Karpas-422 (cell line): ENCODE data around the gene CCSER2. TPM values are rescaled to one million over a fixed set of nuclear protein-coding genes. Genes with fewer than 3 reads are reported as not detected.

Experiments
- DNase-seq: peaks from one replicate; pipeline ENCODE4 v3.0.0-alpha.2; 2015
- H2AFZ ChIP-seq: fragments of 200-600 bp; sonication (generic); 2 replicates; pipeline ENCODE4 v1.6.1; 2014; ENCODE audit warnings: antibody characterized with exemption, low read length, mixed read lengths
- H3K27ac ChIP-seq: fragments of 200-600 bp; sonication (generic); 2 replicates; pipeline ENCODE4 v1.5.1; 2014; ENCODE audit warnings: mild to moderate bottlenecking, low read length, moderate library complexity
- H3K27me3 ChIP-seq: fragments of 200-600 bp; sonication (generic); 2 replicates; pipeline ENCODE4 v1.6.1; 2014; ENCODE audit warnings: low read length, mixed read lengths
- H3K36me3 ChIP-seq: fragments of 200-600 bp; sonication (generic); 2 replicates; pipeline ENCODE4 v1.6.1; 2014; ENCODE audit warnings: low read length, mixed read lengths; ENCODE audit not compliant: insufficient read depth
- H3K4me1 ChIP-seq: fragments of 200-600 bp; sonication (generic); 2 replicates; pipeline ENCODE4 v1.6.1; 2014; ENCODE audit warnings: mild to moderate bottlenecking, low read length, mixed read lengths
- H3K4me2 ChIP-seq: fragments of 200-600 bp; sonication (generic); 2 replicates; pipeline ENCODE4 v1.6.1; 2014; ENCODE audit warnings: low read length, low read depth, mild to moderate bottlenecking; ENCODE audit not compliant: poor library complexity, severe bottlenecking
- H3K4me3 ChIP-seq: fragments of 200-600 bp; sonication (generic); 2 replicates; pipeline ENCODE4 v1.5.1; 2014; ENCODE audit warnings: mild to moderate bottlenecking, antibody characterized with exemption, low read length, mixed read lengths
- H3K79me2 ChIP-seq: fragments of 200-600 bp; sonication (generic); 2 replicates; pipeline ENCODE4 v1.6.1; 2014; ENCODE audit warnings: mild to moderate bottlenecking, low read length, mixed read lengths
- H3K9ac ChIP-seq: fragments of 200-600 bp; sonication (generic); 2 replicates; pipeline ENCODE4 v1.6.0; 2014; ENCODE audit warnings: low read length
- H3K9me2 ChIP-seq: fragments of 200-600 bp; sonication (generic), shearing (Covaris generic); replicated peaks from 2 replicates; pipeline ENCODE4 v1.6.0; 2014; ENCODE audit warnings: mild to moderate bottlenecking, low read length, moderate library complexity; ENCODE audit not compliant: insufficient read depth
- H3K9me3 ChIP-seq: fragments of 300-700, 200-600 bp; sonication (generic); 2 replicates; pipeline ENCODE4 v1.6.1; 2014; ENCODE audit warnings: low read length, mixed read lengths
- H4K20me1 ChIP-seq: fragments of 200-600 bp; sonication (generic); 2 replicates; pipeline ENCODE4 v1.6.1; 2014; ENCODE audit warnings: mild to moderate bottlenecking, antibody characterized with exemption, low read length, low read depth; ENCODE audit not compliant: insufficient read depth
- total RNA-seq: library from RNA; depleted of rRNA; stranded (reverse); fragments of >200 nt; shearing (Covaris generic); gene quantifications from 2 replicates; pipeline ENCODE4 v1.2.3, GENCODE V29; 2014; ENCODE audit warnings: low replicate concordance

The CCSER2 gene
- total RNA-seq, 1 experiment from 2014 or later = 12.4 TPM

GRCh38 chr10:84370283-84370682 lies 41.9 kb downstream of the CCSER2 start:
- Histone ChIP-seq H3K4me1 (no peaks in the 10 kb centered on the region), H3K4me2 (no peak overlapping the region), H3K9me3 (no peaks in the 10 kb centered on the region), H2AFZ (no peak overlapping the region), H3K27ac (no peak overlapping the region), H4K20me1 (no peaks in the 10 kb centered on the region), H3K79me2 (no peaks in the 10 kb centered on the region), H3K27me3 (no peaks in the 10 kb centered on the region), H3K9ac (no peak overlapping the region), H3K9me2 (no peaks in the 10 kb centered on the region), H3K4me3 (no peak overlapping the region), H3K36me3 (no peaks in the 10 kb centered on the region)
- DNase-seq = no peak

GRCh38 chr10:84371944-84372343 lies 43.6 kb downstream of the CCSER2 start:
- Histone ChIP-seq H3K79me2 (no peaks in the 10 kb centered on the region), H3K36me3 (no peaks in the 10 kb centered on the region), H2AFZ (no peak overlapping the region), H3K27me3 (no peaks in the 10 kb centered on the region), H3K27ac (no peak overlapping the region), H4K20me1 (no peaks in the 10 kb centered on the region), H3K9ac (no peak overlapping the region), H3K9me2 (no peaks in the 10 kb centered on the region), H3K9me3 (no peaks in the 10 kb centered on the region), H3K4me1 (no peaks in the 10 kb centered on the region), H3K4me3 (no peak overlapping the region), H3K4me2 (no peak overlapping the region)
- no peak for DNase-seq

GRCh38 chr10:84373000-84373399 lies 44.6 kb downstream of the CCSER2 start:
- no peak overlapping the region for H3K9ac ChIP-seq
- no peaks in the 10 kb centered on the region for H3K36me3 ChIP-seq
- no peak for DNase-seq
- H3K4me2 ChIP-seq = no peak overlapping the region
- no peak overlapping the region for H3K4me3 ChIP-seq
- no peaks in the 10 kb centered on the region for H3K79me2 ChIP-seq
- no peak overlapping the region for H3K27ac ChIP-seq
- H3K4me1 ChIP-seq = no peaks in the 10 kb centered on the region
- no peaks in the 10 kb centered on the region for H3K9me2 ChIP-seq
- no peaks in the 10 kb centered on the region for H3K27me3 ChIP-seq
- no peaks in the 10 kb centered on the region for H4K20me1 ChIP-seq
- no peak overlapping the region for H2AFZ ChIP-seq
- H3K9me3 ChIP-seq = no peaks in the 10 kb centered on the region

- no peaks in the 10 kb centered on the region for H3K4me1 ChIP-seq
- H3K4me3 ChIP-seq = no peak overlapping the region
- H3K9me3 ChIP-seq = no peaks in the 10 kb centered on the region
- H3K27ac ChIP-seq = no peak overlapping the region
- no peaks in the 10 kb centered on the region for H3K9me2 ChIP-seq
- H2AFZ ChIP-seq = no peak overlapping the region
- DNase-seq = no peak
- H3K4me2 ChIP-seq = no peak overlapping the region
- H3K79me2 ChIP-seq = no peaks in the 10 kb centered on the region
- no peaks in the 10 kb centered on the region for H3K27me3 ChIP-seq
- no peaks in the 10 kb centered on the region for H3K36me3 ChIP-seq
- H4K20me1 ChIP-seq = no peaks in the 10 kb centered on the region
- H3K9ac ChIP-seq = no peak overlapping the region
Observed at GRCh38 chr10:84374455-84374854, 46.1 kb downstream of the CCSER2 start.

GRCh38 chr10:84375011-84375410 lies 46.6 kb downstream of the CCSER2 start:
- H3K9ac ChIP-seq = no peak overlapping the region
- no peaks in the 10 kb centered on the region for H3K27me3 ChIP-seq
- no peaks in the 10 kb centered on the region for H3K9me3 ChIP-seq
- no peaks in the 10 kb centered on the region for H3K4me1 ChIP-seq
- H3K9me2 ChIP-seq = no peaks in the 10 kb centered on the region
- H2AFZ ChIP-seq = no peak overlapping the region
- H3K4me3 ChIP-seq = no peak overlapping the region
- no peaks in the 10 kb centered on the region for H3K79me2 ChIP-seq
- H3K27ac ChIP-seq = no peak overlapping the region
- no peaks in the 10 kb centered on the region for H3K36me3 ChIP-seq
- no peaks in the 10 kb centered on the region for H4K20me1 ChIP-seq
- DNase-seq = peak; percentile 63
- no peak overlapping the region for H3K4me2 ChIP-seq

GRCh38 chr10:84375881-84376280 lies 47.5 kb downstream of the CCSER2 start:
- no peak overlapping the region for H3K9ac ChIP-seq
- H3K27ac ChIP-seq = no peak overlapping the region
- no peak overlapping the region for H3K4me2 ChIP-seq
- no peak for DNase-seq
- no peaks in the 10 kb centered on the region for H3K9me2 ChIP-seq
- H3K36me3 ChIP-seq = no peaks in the 10 kb centered on the region
- H3K4me1 ChIP-seq = no peaks in the 10 kb centered on the region
- no peaks in the 10 kb centered on the region for H4K20me1 ChIP-seq
- no peak overlapping the region for H3K4me3 ChIP-seq
- no peaks in the 10 kb centered on the region for H3K27me3 ChIP-seq
- no peaks in the 10 kb centered on the region for H3K79me2 ChIP-seq
- no peak overlapping the region for H2AFZ ChIP-seq
- H3K9me3 ChIP-seq = no peaks in the 10 kb centered on the region

- no peak overlapping the region for H2AFZ ChIP-seq
- no peaks in the 10 kb centered on the region for H3K27me3 ChIP-seq
- DNase-seq = no peak
- no peaks in the 10 kb centered on the region for H3K79me2 ChIP-seq
- no peaks in the 10 kb centered on the region for H3K36me3 ChIP-seq
- H3K4me2 ChIP-seq = no peak overlapping the region
- H3K27ac ChIP-seq = no peak overlapping the region
- H3K9me3 ChIP-seq = no peaks in the 10 kb centered on the region
- H3K9me2 ChIP-seq = no peaks in the 10 kb centered on the region
- H3K9ac ChIP-seq = no peak overlapping the region
- no peaks in the 10 kb centered on the region for H3K4me1 ChIP-seq
- no peak overlapping the region for H3K4me3 ChIP-seq
- H4K20me1 ChIP-seq = no peaks in the 10 kb centered on the region
Observed at GRCh38 chr10:84388148-84388547, 59.8 kb downstream of the CCSER2 start.

GRCh38 chr10:84390364-84390763 lies 62.0 kb downstream of the CCSER2 start:
- Histone ChIP-seq H3K36me3 (no peaks in the 10 kb centered on the region), H3K79me2 (no peaks in the 10 kb centered on the region), H3K4me2 (no peak overlapping the region), H3K27ac (no peak overlapping the region), H3K4me1 (no peaks in the 10 kb centered on the region), H3K27me3 (no peaks in the 10 kb centered on the region), H2AFZ (no peak overlapping the region), H4K20me1 (no peaks in the 10 kb centered on the region), H3K9me2 (no peaks in the 10 kb centered on the region), H3K4me3 (no peak overlapping the region), H3K9ac (no peak overlapping the region), H3K9me3 (no peaks in the 10 kb centered on the region)
- no peak for DNase-seq

- no peak for DNase-seq
- H3K9ac ChIP-seq = no peak overlapping the region
- H3K9me2 ChIP-seq = no peaks in the 10 kb centered on the region
- no peaks in the 10 kb centered on the region for H3K4me1 ChIP-seq
- no peak overlapping the region for H3K27ac ChIP-seq
- H3K9me3 ChIP-seq = no peaks in the 10 kb centered on the region
- H3K79me2 ChIP-seq = no peaks in the 10 kb centered on the region
- H4K20me1 ChIP-seq = no peaks in the 10 kb centered on the region
- H3K4me3 ChIP-seq = no peak overlapping the region
- H2AFZ ChIP-seq = no peak overlapping the region
- H3K4me2 ChIP-seq = no peak overlapping the region
- no peaks in the 10 kb centered on the region for H3K36me3 ChIP-seq
- H3K27me3 ChIP-seq = no peaks in the 10 kb centered on the region
Observed at GRCh38 chr10:84391326-84391725, 62.9 kb downstream of the CCSER2 start.
